Subcutaneous adipose tissue (tissue), 4 donors: Measurements from ENCODE around the gene PRSS57. TPM values are rescaled to one million over a fixed set of nuclear protein-coding genes. Genes with fewer than 3 reads are reported as not detected.

Experiments used
- CTCF ChIP-seq: fragments of 450-650 bp; IDR thresholded peaks from one replicate; pipeline ENCODE4 v1.5.1; 2016; ENCODE audit warnings: low read depth, mild to moderate bottlenecking, control low read depth, antibody characterized with exemption, moderate library complexity
- total RNA-seq, 4 donors: library from RNA; depleted of rRNA; stranded (reverse); fragments of >200 nt; gene quantifications; one replicate each; pipeline ENCODE4 v1.1.0, GENCODE V29; 2016

The PRSS57 gene
- total RNA-seq = not detected

DNA sequence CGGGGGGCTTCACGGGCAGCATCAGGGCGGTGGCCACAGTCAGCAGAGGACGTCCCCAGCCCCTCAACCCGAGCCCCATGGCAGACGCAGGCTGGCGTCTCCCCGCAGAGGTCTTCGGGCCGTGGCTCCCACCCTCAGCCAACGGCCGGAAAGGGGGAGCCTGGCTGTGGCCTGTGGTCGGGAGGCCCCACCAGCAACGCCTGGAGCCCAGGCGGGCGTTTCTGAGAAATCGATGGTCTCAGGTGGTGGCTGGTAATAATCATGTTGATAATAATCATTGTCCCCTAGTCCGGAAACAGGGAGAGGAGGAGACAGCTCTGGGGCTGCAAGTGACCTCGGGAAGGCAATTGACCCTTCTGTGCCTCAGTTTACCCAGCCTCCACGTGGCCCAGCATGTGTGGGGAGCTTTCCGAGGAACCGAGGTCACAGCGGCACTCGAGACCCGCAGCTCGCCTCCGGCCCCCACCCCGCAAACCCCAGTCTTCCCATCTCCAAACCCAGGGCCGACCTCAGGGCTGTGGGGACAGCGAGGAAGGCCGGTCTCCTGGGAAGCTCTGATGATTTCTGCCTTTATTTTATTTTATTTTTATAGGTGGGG is at the start of gene PRSS57:
Gene PRSS57, minus strand, starts transcription at position 101 of the 598 bp plus-strand sequence. Its CDS starts 22 bp downstream, at position 79.
- no peak for TF ChIP-seq CTCF

DNA sequence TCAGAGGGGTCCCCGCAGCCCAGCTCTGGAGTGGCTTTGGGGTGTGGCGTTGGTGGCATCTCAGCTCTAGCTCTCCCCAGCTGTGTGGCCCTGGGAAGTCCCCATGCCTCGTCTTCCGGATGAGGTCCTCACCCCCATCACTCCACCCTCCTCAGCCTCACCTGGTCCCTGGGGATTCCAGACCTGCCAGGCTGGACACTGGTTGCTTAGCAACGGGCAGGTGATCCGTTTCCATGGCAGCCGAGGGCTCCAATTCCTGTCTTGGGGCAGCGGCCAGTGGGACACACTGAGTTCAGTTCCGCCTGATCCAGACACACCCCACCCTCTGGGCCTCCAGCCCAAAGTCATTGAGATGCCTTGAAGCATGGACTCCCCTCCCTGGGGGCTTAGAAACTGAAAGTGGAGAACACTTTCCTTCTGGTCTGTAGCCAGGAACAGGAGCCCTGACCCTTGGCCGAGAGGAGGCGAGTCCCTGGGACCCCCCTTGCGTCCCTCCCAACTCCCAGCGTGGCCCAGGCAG is 48.0 kb upstream of the PRSS57 start:
- no peak for TF ChIP-seq CTCF

GRCh38 chr19:742540-743075 is 47.4 kb upstream of the PRSS57 start:
- TF ChIP-seq CTCF = no peak

DNA sequence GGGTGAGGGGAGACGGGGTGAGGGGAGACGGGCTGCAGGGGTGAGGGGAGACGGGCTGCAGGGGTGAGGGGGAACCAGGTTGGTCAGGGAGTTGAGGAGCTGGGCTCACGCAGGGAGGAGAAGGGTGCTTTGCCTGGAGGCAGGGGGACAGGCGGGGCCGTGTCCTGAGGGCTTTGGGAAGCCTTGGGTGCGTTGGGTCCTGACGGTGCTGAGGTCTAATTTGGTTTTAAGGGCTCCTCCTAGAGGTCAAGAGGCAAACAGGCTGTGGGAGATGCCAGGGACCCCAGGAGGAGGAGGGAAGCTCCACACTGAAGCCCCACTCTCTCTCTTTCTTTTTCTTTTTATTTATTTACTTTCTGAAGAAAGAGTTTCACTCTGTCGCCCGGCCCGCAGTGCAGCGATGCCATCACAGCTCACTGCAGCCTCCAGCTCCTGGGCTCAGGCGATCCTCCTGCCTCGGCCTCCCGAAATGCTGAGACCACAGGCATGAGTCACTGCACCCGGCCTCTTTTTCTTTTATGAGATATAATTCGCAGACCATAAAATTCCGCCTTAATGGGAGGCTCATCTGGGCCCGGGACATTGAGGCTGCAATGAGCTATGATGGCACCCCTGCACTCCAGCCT is 46.4 kb upstream of the PRSS57 start:
- TF ChIP-seq CTCF = no peak

DNA sequence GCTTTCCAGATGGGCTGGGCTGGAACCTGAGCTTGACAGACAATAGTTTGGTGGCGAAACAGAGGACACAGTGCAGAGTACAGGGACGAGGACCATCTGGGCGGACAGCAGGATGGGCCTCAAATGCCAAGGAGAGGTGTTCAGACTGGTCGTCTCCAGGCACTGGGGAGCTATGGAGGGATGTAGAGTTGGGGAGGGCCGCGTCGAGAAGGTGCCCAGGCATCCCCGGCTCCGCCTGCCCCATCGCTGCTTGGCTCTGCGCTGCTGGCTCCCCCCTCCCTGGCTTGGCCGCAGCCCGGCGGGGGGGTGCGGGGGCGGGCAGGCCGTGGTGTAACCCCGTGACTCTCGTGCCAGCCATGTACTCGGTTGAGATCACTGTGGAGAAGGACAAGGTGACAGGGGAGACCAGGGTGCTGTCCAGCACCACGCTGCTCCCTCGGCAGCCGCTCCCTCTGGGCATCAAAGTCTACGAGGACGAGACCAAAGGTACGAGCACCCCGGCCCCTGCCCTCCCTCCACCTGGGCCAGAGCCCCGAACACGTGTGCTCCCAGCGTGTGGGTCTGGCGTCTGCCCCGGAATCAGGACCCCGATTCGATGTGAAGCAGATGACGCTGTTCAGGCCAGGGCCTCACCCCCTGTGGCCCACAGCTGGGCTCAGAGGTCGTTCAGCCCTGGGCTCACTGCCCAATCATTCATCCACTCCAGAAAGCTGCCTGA is 44.9 kb upstream of the PRSS57 start:
- TF ChIP-seq CTCF = no peak

GRCh38 chr19:738509-739128 is 43.4 kb upstream of the PRSS57 start:
- TF ChIP-seq CTCF = no peak
